Left lung (tissue), 10 donors: ENCODE data around the gene CPED1. TPM values are rescaled to one million over a fixed set of nuclear protein-coding genes. Genes with fewer than 3 reads are reported as not detected.
"Not testable (repeated sequence)": the region's sequence is repeated elsewhere in the genome, so short reads cannot be mapped to it uniquely, and the experiment has no call there.

Experiments
- ATAC-seq: fragments of 200-7000 bp; cut with Tn5 transposase; one replicate; pipeline ENCODE4 v1.9.1; 2020; ENCODE audit warnings: moderate library complexity
- DNase-seq, 4 donors: peaks; one replicate each; pipeline ENCODE4 v3.0.0-alpha.2; 2013 to 2020
- H3K27ac ChIP-seq, 2 donors: fragments of 200-600 bp; sonication (generic) in 1 of 2; one replicate each; pipeline versions ENCODE4 v1.5.0 to v1.8.0; 2020 to 2021
- H3K27me3 ChIP-seq, 2 donors: fragments of 200-600 bp; sonication (generic) in 1 of 2; one replicate each; pipeline versions ENCODE4 v1.5.0 to v1.8.0; 2020 to 2021
- H3K36me3 ChIP-seq, 2 donors: fragments of 200-600 bp; sonication (generic) in 1 of 2; one replicate each; pipeline versions ENCODE4 v1.5.0 to v1.8.0; 2020 to 2021
- H3K4me1 ChIP-seq, 2 donors: fragments of 200-600 bp; one replicate each; pipeline ENCODE4 v1.8.0; 2021
- H3K4me3 ChIP-seq, 2 donors: fragments of 200-600 bp; sonication (generic) in 1 of 2; one replicate each; pipeline versions ENCODE4 v1.5.0 to v1.8.0; 2020 to 2021; ENCODE audit warnings: mild to moderate bottlenecking in 1 of 2
- H3K9me3 ChIP-seq, 2 donors: fragments of 200-600 bp; sonication (generic) in 1 of 2; one replicate each; pipeline versions ENCODE4 v1.5.0 to v1.8.0; 2020 to 2021
- CTCF ChIP-seq, 2 donors: fragments of 200-600 bp; sonication (generic) in 1 of 2; IDR thresholded peaks; one replicate each; pipeline versions ENCODE4 v1.5.0 to v1.8.0; 2021; ENCODE audit warnings: antibody characterized with exemption in 2 of 2
- intact Hi-C, 2 donors: fragments of 100-400 bp; cut with DNase I; formaldehyde crosslinking; loops; one replicate each; pipeline versions ENCODE4 v1.11.2 to v1.14.2; 2022
- polyA plus RNA-seq, 6 donors: library from polyadenylated mRNA; unstranded; fragments of 120-200 nt; gene quantifications; one replicate each; pipeline ENCODE4 v1.2.1, GENCODE V29; 2013; ENCODE audit not compliant: insufficient read length in 6 of 6
- total RNA-seq, 2 donors: library from RNA; stranded (reverse); fragmentation: NEBNext Ultra II Directional; extraction: Animal tissue kit (Norgen Biotek cat#: 25700); gene quantifications; one replicate each; pipeline ENCODE4 v1.2.1, GENCODE V29; 2021
- donor health status: DM: no; HTN: yes; CAD: no.
- donor health status: DM: no; HTN: no; CAD: no.

The CPED1 gene
- total and polyA plus RNA-seq, 8 donors: 8.8 to 29.6 (median 22.8) TPM

GRCh38 chr7:121219026-121219425, 230.5 kb downstream of the CPED1 start:
- Histone ChIP-seq H3K4me1 (no peaks in the 10 kb centered on the region), H3K9me3 (peaks cover 0 to 10% of the 10 kb centered on the region in 2 donors), H3K4me3 (no peak overlapping the region), H3K36me3 (no peaks in the 10 kb centered on the region), H3K27ac (no peak overlapping the region), H3K27me3 (no peaks in the 10 kb centered on the region)
- DNase-seq (no peak), ATAC-seq (no peak)
- intact Hi-C loops: no loop called here
- TF ChIP-seq CTCF (IDR thresholded peaks at IDR 0.05): no peak

GRCh38 chr7:121221108-121221507, 232.6 kb downstream of the CPED1 start:
- H3K4me3 ChIP-seq, H3K4me1 ChIP-seq, H3K27me3 ChIP-seq, H3K27ac ChIP-seq, ATAC-seq, intact Hi-C loops, H3K36me3 ChIP-seq, DNase-seq, H3K9me3 ChIP-seq: not testable (repeated sequence)

GRCh38 chr7:121228779-121229178, 240.3 kb downstream of the CPED1 start:
- Histone ChIP-seq H3K9me3 (no peaks in the 10 kb centered on the region), H3K27me3 (no peaks in the 10 kb centered on the region), H3K27ac (no peak overlapping the region), H3K36me3 (no peaks in the 10 kb centered on the region), H3K4me1 (no peaks in the 10 kb centered on the region), H3K4me3 (no peak overlapping the region)
- ATAC-seq: no peak
- TF ChIP-seq CTCF (IDR thresholded peaks at IDR 0.05): no peak
- no peak for DNase-seq
- intact Hi-C loops: no loop called here

GRCh38 chr7:121235201-121235600, 246.7 kb downstream of the CPED1 start:
- TF ChIP-seq CTCF (IDR thresholded peaks at IDR 0.05): no peak
- H3K4me3 ChIP-seq: no peak overlapping the region
- no peak overlapping the region for H3K27ac ChIP-seq
- intact Hi-C loops: no loop called here
- no peaks in the 10 kb centered on the region for H3K9me3 ChIP-seq
- H3K36me3 ChIP-seq: no peaks in the 10 kb centered on the region
- no peaks in the 10 kb centered on the region for H3K27me3 ChIP-seq
- H3K4me1 ChIP-seq: no peaks in the 10 kb centered on the region
- no peak for ATAC-seq
- DNase-seq: no peak

GRCh38 chr7:121237601-121238000, 249.1 kb downstream of the CPED1 start:
- DNase-seq: no peak
- Histone ChIP-seq H3K4me1 (no peaks in the 10 kb centered on the region), H3K4me3 (no peak overlapping the region), H3K9me3 (no peaks in the 10 kb centered on the region), H3K36me3 (no peaks in the 10 kb centered on the region), H3K27ac (no peak overlapping the region), H3K27me3 (no peaks in the 10 kb centered on the region)
- intact Hi-C loops: no loop called here
- TF ChIP-seq CTCF (IDR thresholded peaks at IDR 0.05): no peak
- ATAC-seq: no peak

GRCh38 chr7:121244120-121244870, 255.8 kb downstream of the CPED1 start:
- ATAC-seq: no peak
- Histone ChIP-seq H3K36me3 (no peaks in the 10 kb centered on the region), H3K4me3 (no peak overlapping the region), H3K27ac (no peak overlapping the region), H3K27me3 (no peaks in the 10 kb centered on the region), H3K4me1 (no peaks in the 10 kb centered on the region), H3K9me3 (peaks cover 0 to 10% of the 10 kb centered on the region in 2 donors)
- intact Hi-C loops: no loop called here
- TF ChIP-seq CTCF (IDR thresholded peaks at IDR 0.05): no peak
- DNase-seq: peak in 1 of 4 donors; percentile 3

- H3K4me1 ChIP-seq, DNase-seq, H3K4me3 ChIP-seq, ATAC-seq, H3K27ac ChIP-seq, H3K27me3 ChIP-seq, intact Hi-C loops, H3K36me3 ChIP-seq: not testable (repeated sequence)
- H3K9me3 ChIP-seq: peaks cover 0 to 17% of the 10 kb centered on the region in 2 donors
These were observed 262.9 kb downstream of the CPED1 start for GRCh38 chr7:121251367-121251766.

- intact Hi-C loops, H3K36me3 ChIP-seq, H3K27ac ChIP-seq, H3K4me1 ChIP-seq, ATAC-seq, H3K27me3 ChIP-seq, DNase-seq, H3K4me3 ChIP-seq: not testable (repeated sequence)
- peaks cover 0 to 17% of the 10 kb centered on the region in 2 donors for H3K9me3 ChIP-seq
These were observed 264.2 kb downstream of the CPED1 start for GRCh38 chr7:121252523-121253235.
